NCI-H1048 (cell line): ENCODE results near the gene PPID.
A peak's percentile ranks its signal among the peaks of the same experiment; 100 is the strongest.
"Not testable (repeated sequence)": the region's sequence is repeated elsewhere in the genome, so short reads cannot be mapped to it uniquely, and the experiment has no call there.

ENCODE experiments used
- DNase-seq: peaks from one replicate; lab custom pipeline; 2025; lab: John Stamatoyannopoulos, UW

PPID gene

DNA sequence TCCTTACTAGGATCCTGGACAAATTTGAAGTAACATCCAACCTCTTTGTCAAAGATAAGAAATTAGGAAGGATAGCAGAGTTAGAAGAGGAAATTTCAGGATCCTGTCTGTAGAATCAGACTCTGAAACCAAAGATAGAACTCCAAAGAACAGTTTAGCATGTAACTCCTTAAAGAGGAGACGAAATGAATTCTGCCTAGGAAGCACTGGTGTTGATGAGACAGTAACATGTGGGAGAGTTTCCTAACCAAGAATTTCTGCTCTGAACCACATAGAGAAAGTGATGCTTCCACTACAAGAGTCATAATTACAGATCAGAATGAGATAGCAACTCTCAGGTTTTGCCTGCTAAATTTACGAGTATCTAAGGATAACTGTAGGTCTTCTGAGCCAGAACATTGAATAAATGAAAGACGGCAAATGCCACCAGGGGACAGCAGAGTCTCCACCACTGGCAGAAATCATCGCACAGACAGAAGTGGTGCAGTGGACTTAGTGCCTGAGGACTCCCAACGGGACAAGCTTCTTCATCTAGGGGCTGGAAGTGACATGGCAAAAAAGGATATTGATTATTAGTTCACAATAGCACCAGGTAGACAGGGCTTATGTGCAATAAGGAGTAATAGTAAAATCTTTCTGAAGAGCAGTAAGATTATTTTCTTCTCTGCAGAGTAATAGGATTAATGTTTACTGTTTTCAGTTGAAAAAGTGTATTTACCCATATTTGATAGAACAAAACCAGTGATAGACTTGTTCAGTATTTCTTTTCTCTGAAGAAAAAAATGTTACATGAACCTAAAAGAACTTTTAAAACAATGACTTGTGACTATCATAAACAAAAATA lies 6.7 kb upstream of the PPID start:
- no peak for DNase-seq

DNA sequence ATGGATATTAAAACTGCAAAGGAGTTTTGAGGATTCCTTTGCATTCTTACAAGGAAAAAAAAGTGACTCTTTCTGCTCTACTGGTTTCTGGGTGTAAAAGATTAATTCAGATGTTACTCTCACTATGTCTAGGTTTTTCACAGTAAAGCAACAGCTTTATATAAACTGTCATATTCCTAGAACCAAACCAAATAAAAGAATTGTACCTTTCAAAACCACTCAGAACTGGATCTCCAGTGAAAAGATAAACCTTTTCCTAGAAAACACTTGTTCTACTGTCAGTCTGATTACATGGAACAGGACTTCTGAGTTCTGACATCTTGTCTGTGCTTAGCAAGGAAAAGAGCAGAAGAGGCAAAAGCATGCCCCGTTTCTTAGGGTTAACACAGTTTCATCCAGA lies 5.0 kb upstream of the PPID start:
- DNase-seq, result no peak

DNA sequence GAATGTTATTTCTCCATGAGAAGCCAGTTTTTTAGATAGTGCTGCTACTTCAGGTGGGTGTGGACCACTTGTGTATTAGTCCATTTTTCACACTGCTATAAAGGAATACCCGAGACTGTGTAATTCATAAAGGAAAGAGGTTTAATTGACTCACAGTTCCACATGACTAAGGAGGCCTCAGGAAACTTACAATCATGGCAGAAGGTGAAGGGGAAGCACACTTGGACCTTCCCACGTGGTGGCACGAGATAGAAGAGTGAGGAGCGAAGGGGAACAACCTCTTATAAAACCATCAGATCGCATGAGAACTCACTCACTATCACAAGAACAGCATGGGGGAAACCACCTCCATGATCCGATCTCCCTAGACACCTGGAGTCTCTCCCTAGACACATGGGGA lies 3.4 kb upstream of the PPID start:
- no peak for DNase-seq

DNA sequence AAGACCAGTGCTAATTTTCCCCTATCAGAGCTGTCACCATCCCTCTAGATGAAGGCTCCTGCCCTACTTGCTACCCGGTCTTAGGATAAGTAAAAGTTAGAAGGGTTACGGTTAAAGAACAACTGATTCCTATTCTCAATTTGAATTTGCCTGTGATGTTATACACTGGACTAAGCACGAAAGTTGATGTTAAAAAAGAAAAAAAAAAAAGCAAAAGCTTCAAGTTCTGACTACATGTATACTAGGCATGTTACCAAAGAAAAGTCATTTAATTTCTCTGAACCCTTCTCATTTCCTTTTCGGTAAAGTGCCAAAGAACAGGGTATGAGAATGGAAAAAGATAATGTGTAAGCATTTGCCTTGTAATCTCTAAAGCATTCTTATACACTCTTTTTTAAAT lies 1.4 kb upstream of the PPID start:
- DNase-seq, result no peak

DNA sequence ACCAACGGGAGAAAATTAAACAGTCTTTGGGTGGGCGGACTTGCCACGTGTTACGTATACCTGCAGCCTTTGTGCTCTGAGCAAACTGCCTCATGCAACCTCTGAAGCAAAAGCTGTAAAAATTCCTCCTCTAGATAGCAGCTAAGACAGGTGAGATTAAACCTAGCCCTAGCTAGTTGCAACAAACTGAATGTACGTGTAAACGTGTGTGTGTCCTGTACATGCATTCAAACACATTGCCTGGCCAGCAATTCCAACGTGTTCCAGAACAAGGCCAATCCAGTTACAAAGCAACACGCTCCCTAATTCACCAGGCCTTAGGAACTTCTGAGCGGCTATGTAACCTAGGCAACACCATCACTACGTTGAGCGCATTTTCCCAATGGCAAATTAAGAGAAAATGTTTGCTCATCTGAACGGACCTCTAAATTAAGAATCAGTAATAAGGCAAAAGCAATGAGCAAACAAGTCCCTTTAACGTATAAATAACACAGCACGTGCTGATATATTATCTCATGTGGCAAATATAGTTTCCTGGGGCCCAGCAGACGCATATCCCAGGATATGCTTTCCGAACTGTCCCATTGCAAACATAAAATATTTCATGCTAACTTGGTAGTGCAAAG lies 792 bp downstream of the PPID start:
- no peak for DNase-seq

DNA sequence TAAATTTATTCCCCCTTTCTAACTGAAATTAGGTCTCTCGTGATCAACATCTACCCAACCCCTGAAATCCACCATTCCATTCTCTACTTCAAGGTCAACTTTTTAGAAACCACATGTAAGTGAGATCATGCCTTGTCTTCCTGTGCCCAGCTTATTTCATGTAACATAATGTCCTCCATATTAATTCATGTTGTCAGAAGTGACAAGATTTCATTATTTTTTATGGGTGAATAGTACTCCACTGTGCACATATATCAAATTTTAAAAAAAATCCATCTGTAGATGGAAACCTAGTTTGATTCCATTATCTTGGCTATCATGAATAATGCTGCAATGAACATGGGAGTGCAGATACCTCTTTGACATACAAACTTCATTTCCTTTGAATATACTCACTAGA lies 1.5 kb downstream of the PPID start:
- no peak for DNase-seq

DNA sequence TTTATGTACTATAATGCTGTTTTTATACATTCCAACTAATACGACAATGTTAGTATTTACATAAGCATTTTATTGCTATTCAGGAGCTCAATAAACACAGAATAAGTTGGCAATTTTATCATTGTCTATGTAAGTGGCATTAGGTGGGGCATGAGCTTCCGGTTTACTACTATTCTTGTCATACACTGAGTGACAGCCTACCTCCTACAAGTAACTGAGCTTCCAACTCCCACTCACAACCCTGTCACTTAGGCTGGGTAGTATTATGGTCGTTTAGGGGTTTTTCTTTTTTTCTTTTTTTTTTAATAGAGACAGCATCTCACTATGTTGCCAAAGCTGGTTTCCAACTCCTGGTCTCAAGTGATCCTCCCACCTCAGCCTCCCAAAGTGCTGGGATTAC lies 7.4 kb downstream of the PPID start:
- no peak for DNase-seq

DNA sequence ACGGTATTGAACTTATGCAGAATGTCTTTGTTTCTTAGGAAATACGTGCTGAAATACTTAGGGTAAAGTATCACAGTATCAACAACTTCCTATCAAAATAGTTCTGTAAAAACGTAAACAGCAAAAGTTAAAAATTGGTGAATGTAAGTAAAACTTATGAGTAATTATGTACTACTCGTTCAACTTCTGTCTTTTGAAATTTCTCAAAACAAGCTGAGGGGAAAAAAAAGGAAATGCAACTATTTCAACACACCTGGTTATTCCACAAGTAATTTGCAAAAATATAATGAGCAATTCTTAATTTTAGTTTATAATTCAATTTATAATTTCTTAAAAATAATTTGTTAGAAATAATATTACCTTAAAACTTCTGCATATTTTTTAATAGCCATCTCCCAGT lies 8.3 kb downstream of the PPID start:
- DNase-seq, result no peak

DNA sequence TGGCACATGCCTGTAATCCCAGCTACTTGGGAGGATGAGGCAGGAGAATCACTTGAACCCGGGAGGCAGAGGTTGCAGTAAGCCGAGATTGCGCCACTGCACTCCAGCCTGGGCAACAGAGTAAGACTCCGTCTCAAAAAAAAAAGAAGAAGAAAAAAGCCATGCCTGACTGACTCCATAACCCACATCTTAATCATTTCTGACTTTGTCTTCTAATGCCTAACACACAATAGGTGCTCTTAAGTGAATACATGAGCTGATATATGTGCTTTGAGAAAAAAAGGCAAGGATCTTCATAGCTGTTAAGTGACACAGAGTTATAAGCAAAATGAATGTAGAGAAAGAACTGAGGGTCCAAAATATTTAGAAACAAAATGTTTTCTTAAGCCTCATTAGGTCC lies 10.6 kb downstream of the PPID start:
- not testable (repeated sequence) for DNase-seq

DNA sequence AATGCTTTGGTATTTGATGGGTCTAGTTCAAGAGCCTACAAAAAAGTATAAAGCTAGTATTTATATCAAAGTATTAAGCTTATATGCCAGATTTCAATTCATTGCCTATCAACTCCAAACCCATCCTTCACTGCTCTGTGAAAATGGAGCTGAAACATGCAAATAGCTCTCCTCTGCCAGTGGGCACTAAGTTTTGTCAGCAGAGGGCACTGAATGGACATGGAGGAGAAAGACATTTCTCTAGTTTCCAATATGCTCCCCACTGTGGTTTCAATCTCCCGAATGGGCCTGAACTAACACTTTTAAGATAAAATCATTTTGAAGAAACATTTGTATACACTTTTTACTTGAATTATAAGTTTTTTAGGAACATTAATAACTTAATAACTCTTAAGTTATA lies 12.4 kb downstream of the PPID start:
- DNase-seq, result no peak

DNA sequence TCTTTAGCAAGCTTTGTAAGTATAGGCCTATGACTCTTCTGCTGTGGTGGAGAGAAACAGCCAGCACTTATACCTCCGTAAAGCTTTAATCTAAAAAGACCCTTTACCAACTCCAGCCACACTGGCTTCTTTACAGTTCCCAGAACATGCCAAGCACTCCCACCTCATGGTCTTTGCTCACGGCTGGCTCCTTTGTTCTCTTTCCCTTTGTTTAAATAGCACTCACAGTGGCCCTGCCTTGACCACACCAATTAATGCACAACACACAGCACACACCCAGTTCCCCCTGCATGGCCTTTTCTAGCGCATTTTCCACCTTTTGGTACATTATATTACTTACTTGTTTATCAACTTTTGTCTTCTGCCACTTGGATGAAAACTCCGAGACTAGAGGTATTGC lies 18.9 kb downstream of the PPID start:
- DNase-seq, result no peak

DNA sequence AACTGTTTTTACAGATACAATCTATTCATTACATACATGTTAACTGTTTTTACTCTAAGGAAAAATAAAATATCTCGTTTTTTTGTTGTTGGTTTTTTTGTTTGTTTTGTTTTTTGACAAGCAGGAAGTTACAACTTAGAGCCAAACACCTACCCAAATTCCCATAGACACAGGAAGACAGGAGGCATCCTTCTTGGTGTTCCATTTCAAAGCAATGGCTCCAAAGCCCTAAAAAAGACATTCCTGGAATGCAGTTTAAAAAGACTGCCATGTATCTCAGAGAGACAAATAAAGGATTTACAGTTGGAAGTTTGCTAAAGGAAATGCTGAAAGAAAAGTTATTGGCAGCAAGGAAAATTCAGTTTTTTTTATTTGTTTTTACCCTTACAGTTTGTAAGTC lies 34.4 kb downstream of the PPID start:
- DNase-seq, result no peak

DNA sequence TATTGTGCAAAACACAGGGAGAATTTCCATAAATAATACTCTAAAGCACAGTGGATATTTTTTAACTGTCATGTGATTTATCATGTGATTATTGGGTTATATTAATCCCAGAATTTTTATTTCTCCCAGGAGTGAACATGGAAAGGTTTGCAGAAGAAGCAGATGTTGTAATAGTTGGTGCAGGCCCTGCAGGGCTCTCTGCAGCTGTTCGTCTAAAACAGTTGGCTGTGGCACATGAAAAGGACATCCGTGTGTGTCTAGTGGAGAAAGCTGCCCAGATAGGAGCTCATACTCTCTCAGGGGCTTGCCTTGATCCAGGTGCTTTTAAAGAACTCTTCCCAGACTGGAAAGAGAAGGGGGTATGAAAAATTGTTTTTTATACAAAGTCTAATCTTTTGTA lies 41.1 kb downstream of the PPID start:
- DNase-seq, result no peak

DNA sequence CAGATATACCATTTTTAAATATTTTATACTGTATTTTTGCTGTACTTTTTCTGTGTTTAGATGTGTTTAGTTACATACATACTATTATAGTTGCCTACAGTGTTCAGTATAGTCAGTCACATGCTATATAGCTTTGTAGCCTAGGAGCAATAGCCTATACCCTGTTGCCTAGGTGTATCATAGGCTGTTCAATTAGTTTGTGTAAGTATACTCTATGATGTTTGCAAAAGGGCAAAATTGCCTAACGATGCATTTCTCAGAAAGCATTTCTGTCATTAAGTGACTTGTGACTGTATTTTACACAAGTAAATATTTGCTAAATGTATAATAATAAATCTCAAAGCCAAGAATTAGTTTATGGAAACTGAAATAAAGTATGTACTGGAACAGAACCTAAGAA lies 41.6 kb downstream of the PPID start:
- no peak for DNase-seq

DNA sequence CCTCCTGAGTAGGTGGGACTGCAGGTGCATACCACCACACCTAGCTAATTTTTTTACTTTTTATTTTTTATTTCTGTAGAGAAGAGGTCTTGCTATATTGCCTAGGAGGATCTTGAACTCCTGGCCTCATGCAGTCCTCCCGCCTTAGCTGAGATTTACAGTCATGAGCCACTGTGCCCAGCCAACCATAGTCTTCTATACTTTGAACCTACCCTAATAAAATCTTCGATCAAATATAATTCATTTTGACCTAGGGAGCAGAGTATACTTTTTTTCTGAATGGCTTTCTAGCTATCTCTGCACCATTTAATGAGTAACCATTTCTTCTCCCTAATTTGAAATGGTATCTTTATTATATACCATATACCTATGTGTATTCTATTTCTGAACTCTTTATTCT lies 44.4 kb downstream of the PPID start:
- no peak for DNase-seq

DNA sequence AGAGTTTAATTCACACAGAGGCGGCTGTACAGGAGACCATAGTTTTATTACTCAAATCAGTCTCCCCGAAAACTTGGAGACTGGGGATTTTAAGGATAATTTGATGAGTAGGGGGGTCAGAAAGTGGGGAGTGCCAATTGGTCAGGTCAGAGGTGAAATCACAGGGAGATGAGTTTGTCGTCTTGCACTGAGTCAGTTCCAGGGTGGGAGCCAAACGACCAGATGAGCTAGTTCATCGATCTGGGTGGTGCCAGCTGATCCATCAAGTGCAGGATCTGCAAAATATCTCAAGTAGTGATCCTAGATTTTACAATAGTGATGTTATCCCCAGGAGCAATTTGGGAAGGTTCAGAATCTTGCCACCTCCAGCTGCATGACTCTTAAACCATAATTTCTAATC lies 47.1 kb downstream of the PPID start:
- no peak for DNase-seq

DNA sequence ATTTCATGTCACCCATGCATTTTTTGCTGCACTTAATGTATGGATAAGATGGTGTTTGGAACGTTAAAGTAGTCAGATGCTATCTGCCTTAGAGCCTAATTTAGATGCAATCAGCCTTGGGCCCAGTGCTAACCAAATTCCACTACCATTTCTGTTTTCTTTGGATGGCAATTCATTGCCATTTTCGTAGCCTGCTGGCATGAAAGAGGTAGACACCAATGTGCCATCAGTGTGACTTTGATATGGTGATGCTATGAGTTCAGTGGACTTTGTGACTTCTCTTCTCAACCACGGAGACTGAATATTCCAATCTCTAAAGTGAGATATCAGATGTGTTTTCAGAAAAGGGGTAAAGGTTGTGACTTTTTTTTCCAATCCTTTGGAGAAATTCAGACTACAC lies 49.6 kb downstream of the PPID start:
- no peak for DNase-seq

DNA sequence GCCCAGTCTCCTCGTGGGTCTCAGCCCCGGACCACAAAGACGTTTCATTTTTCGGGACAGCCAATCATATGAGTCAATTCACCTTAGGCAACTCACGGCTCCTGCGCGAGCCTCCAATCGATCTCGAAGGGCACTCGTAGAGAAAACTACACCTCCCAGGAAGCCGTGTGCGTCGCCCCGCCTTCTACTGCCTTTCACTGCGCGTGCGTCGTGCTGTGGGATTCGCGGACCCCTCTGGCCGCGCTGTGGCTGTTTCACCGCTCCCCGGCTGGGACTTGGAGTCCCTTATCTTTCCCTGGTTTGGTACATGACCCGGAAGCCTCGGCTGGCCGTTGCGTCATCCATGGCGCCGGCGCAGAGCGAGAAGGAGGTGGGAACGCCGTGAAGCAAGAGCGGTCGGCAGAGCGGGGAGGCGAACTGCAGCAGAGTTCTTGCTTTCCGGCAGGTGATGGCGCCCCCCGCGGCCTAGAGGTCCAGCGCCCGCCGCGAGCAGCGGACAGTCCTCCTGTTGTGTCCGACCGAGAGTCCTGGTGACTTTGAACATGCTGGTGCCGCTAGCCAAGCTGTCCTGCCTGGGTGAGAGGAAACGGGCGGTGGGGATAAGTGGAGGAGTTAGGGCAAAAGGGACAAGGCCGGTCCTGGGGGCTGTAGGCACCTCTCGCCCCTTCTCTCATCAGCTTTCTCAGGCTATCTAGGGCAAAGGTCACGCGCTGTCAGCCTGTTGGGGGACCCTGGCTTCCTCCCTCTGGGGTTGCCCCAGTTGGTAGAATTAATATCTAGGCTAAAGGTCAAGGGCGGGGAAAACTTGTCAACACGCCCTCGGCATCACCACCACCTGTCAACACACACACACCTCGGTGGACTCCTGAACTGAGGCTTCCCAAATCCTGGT lies 51.0 kb downstream of the PPID start, which contains the start of gene ETFDH:
ETFDH (plus strand) TSS at position 382 of the 892 bp plus-strand sequence; CDS start at position 543, 161 bp downstream.
- DNase-seq, result peak; percentile 98

DNA sequence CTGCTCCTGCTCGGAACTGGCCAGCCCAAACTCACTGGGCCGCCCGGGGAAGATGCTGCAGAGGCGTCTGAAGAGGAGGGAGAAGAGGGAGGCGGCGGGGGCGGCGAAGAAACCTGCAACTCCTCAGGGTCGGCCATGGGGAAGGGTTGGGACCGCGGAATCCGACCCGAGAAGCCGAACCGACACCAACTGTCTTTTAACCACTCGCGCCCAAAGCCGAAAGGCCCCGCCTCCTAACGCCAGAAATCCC lies 51.6 kb downstream of the PPID start, which contains the start of gene C4orf46:
C4orf46 (minus strand) TSS at position 223 of the 250 bp plus-strand sequence; CDS start at position 137, 86 bp downstream.
- no peak for DNase-seq

DNA sequence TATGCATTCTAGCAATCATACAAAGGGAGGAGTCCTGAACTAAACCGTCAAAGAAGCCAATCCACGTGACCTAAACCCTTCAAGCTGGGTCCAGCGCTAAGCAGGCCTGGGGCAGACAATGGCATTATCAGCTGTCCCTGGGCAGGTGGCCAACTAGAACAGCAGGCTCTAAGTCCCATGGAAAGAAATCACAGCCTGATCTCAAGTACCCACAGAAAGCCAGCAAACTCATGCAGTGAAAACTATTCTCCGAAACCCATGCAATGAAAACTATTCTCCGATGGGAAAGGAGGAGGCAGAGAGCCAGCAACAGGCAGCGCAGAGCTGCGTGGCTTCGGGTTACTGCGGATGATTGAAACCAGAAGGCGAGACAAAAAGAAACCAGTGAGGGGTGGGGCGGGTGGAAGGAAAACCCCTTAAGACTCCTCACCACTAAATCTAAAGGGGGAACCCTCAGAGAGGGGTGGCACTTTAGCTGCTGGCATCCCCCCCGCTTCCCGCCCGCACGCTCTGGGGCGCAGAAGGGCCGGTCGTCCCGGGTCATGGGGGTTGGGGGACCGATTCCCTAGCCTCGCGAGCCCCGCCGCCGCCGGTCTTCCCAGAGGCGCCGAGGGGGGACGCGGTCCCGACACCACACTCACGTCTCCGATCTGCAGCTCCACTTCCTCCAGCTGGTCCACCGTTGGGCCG lies 52.1 kb downstream of the PPID start:
- no peak for DNase-seq

DNA sequence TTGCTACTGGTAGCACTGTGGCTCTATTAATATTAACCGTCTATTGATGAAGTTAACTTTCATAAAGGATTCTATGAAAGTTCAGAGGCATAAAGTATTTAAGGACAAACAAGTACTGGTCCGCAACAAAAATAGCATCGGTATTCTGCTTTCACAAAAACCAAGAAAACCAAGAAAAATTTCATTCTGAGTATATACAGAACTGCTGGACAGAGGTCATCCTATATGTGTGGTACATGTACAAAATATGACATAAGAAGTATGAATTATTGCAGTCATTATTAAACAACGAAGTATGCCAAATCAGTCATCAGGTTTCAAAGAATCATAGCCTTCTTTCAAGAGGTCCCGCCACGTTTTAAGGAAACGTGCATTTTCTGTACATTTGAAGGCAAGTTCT lies 53.9 kb downstream of the PPID start:
- no peak for DNase-seq

DNA sequence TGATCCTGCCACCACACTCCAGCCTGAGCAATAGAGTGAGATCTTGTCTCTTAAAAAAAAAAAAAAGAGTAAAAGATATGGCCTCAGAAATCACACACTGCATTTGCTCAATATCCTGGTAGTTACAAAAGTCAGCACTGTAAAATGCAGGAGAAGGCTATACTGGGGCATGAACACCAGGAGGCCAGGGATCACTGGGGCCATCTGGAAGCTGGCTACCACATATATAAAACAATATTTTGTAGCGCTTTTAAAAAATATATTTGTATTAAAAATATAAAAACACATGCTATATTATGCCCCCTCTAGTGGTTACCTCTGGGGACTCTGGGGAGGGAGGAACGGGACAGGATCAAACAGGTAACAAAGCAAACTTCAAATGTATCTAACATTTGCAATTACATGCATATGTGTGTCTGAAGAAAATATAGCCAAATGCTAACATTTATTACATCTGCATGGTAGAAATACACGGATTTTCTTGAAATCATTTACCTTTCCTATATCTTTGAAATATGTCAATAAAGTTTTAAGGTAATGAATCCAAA lies 55.5 kb downstream of the PPID start:
- no peak for DNase-seq
